Ascending aorta (tissue), 2 donors: Measurements from ENCODE around the gene EIF2B2. TPM values are rescaled to one million over a fixed set of nuclear protein-coding genes. Genes with fewer than 3 reads are reported as not detected.

Experiments
- DNase-seq, 2 donors: peaks; one replicate each; pipeline ENCODE4 v3.0.0-alpha.2; 2019; ENCODE audit warnings: low spot score in 2 of 2
- H3K27ac ChIP-seq, 2 donors: fragments of 200-600 bp; sonication (generic); one replicate each; pipeline ENCODE4 v1.5.1; 2016 to 2017; ENCODE audit warnings: mild to moderate bottlenecking in 1 of 2
- H3K27me3 ChIP-seq: fragments of 200-600 bp; sonication (generic); one replicate; pipeline ENCODE4 v1.5.1; 2017
- H3K36me3 ChIP-seq, 2 donors: fragments of 200-600 bp; sonication (generic); one replicate each; pipeline ENCODE4 v1.5.1; 2016
- H3K4me1 ChIP-seq, 2 donors: fragments of 200-600 bp; sonication (generic); one replicate each; pipeline ENCODE4 v1.5.1; 2016 to 2017; ENCODE audit warnings: mild to moderate bottlenecking in 1 of 2
- H3K4me3 ChIP-seq, 2 donors: fragments of 200-600 bp; sonication (generic); one replicate each; pipeline ENCODE4 v1.5.1; 2016 to 2017; ENCODE audit warnings: mild to moderate bottlenecking in 1 of 2
- H3K9me3 ChIP-seq, 2 donors: fragments of 200-600 bp; sonication (generic); one replicate each; pipeline ENCODE4 v1.5.1; 2016
- intact Hi-C: fragments of 100-400 bp; cut with DNase I; formaldehyde crosslinking; loops from one replicate; pipeline ENCODE4 v1.15.1; 2023
- total RNA-seq: library from RNA; depleted of rRNA; stranded (reverse); fragments of >200 nt; gene quantifications from one replicate; pipeline ENCODE4 v1.1.0, GENCODE V29; 2016
- TF ChIP-seq, protein P1 (sequence below), 3 experiments: fragments of 200-600 bp in 2 of 3; fragments of 450-650 bp in 1 of 3; sonication (generic) in 2 of 3; IDR thresholded peaks; one replicate each; pipeline ENCODE4 v1.5.1; 2016 to 2019; ENCODE audit warnings: antibody characterized with exemption in 3 of 3, mild to moderate bottlenecking in 1 of 3, moderate library complexity in 1 of 3

Gene EIF2B2
- total RNA-seq, 1 donor from 2014 or later, result 27.1 TPM

DNA sequence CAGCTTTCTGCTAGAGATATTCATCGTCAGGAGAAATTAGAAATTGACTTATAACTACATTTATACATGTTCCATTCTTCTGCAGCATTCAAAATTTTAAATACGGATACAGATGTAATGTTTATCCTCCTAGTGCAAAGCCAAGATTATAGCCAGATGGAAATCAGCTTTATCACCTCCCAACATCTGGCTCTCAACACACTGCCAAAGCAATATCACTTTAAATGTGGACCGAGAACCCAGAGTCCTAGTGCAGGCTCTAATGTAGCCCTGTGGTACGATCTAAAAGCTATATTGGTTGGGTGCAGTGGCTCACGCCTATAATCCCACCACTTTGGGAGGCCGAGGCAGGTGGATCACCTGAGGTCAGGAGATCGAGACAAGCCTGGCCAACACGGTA lies 42.0 kb downstream of the EIF2B2 start:
- intact Hi-C loops, result no loop called here
- no peak overlapping the region for H3K4me3 ChIP-seq
- TF ChIP-seq, protein P1, sequence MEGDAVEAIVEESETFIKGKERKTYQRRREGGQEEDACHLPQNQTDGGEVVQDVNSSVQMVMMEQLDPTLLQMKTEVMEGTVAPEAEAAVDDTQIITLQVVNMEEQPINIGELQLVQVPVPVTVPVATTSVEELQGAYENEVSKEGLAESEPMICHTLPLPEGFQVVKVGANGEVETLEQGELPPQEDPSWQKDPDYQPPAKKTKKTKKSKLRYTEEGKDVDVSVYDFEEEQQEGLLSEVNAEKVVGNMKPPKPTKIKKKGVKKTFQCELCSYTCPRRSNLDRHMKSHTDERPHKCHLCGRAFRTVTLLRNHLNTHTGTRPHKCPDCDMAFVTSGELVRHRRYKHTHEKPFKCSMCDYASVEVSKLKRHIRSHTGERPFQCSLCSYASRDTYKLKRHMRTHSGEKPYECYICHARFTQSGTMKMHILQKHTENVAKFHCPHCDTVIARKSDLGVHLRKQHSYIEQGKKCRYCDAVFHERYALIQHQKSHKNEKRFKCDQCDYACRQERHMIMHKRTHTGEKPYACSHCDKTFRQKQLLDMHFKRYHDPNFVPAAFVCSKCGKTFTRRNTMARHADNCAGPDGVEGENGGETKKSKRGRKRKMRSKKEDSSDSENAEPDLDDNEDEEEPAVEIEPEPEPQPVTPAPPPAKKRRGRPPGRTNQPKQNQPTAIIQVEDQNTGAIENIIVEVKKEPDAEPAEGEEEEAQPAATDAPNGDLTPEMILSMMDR (IDR thresholded peaks at IDR 0.05), result no peak
- DNase-seq, result no peak
- H3K27me3 ChIP-seq, result no peaks in the 10 kb centered on the region
- no peak overlapping the region for H3K27ac ChIP-seq
- H3K9me3 ChIP-seq, result no peaks in the 10 kb centered on the region
- peaks cover 3 to 19% of the 10 kb centered on the region in 2 donors for H3K36me3 ChIP-seq
- peaks cover 3 to 19% of the 10 kb centered on the region in 2 donors for H3K4me1 ChIP-seq

DNA sequence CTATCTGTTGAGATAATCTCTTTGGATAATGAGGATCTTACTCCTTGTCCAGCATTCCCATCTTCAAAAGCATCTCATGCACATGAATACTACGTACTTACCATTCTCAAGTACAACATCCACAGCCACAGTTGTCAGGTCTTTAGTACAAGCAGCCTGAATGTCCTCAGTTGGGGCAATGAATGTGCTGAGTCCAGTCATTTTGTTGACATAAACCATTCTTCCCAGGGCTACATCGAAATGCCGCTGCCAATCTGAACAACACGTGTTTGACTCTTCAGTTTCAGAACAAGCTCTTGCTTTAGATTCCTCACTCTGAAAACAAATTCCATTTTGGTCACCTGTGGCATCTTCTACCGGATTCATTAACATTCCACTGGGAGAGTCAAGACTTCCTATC lies 43.6 kb downstream of the EIF2B2 start:
- Histone ChIP-seq H3K9me3 (no peaks in the 10 kb centered on the region), H3K4me3 (no peak overlapping the region), H3K27ac (no peak overlapping the region), H3K36me3 (peaks cover 0 to 16% of the 10 kb centered on the region in 2 donors), H3K4me1 (peaks cover 3 to 29% of the 10 kb centered on the region in 2 donors), H3K27me3 (no peaks in the 10 kb centered on the region)
- DNase-seq, result no peak
- intact Hi-C loops, result no loop called here
- TF ChIP-seq, protein P1 (IDR thresholded peaks at IDR 0.05), result no peak

DNA sequence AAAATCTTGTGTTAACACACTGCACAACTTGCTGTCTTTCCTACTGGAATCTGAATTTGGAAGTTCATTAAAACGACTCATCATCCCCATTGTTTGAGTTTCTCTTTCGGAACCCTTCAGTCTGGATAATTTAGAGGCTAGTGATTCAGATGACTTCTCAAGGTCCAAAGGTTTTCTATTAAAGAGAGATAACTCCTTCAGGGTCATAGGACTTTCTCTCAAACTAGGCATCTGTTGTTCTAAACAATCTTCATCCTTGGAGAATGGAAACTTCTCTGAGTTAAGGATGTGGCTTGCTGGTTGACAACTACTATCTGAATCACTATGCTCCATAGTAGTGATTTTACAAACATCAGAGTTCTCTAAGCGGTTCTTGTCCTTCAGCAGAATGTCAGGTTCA lies 44.2 kb downstream of the EIF2B2 start:
- intact Hi-C loops, result no loop called here
- DNase-seq, result no peak
- Histone ChIP-seq H3K4me3 (no peak overlapping the region), H3K9me3 (no peaks in the 10 kb centered on the region), H3K36me3 (peaks cover 0 to 10% of the 10 kb centered on the region in 2 donors), H3K27me3 (no peaks in the 10 kb centered on the region), H3K27ac (no peak overlapping the region), H3K4me1 (peaks cover 3 to 29% of the 10 kb centered on the region in 2 donors)
- TF ChIP-seq, protein P1 (IDR thresholded peaks at IDR 0.05), result no peak

DNA sequence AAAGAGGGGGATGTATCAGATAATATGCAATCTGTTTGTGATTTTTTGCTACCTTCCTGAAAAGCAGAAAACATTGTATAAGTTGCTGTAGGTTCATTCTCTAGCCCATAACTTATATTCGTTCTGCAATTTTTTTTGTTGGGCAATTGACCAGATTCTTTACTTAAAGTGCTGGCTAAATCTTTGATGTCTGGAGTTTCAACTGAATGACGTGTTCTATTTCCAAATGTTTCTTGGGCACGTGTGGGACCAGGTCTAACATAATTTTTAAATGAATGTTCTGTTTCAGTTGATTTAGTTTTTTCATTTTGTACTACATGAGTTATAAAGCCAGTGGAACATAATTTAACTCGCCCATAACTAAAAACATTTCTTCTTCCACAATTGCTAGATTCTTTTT lies 44.8 kb downstream of the EIF2B2 start:
- H3K4me1 ChIP-seq, result peaks cover 3 to 29% of the 10 kb centered on the region in 2 donors
- TF ChIP-seq, protein P1 (IDR thresholded peaks at IDR 0.05), result no peak
- intact Hi-C loops, result no loop called here
- H3K27ac ChIP-seq, result no peak overlapping the region
- H3K27me3 ChIP-seq, result no peaks in the 10 kb centered on the region
- H3K36me3 ChIP-seq, result peaks cover 0 to 6% of the 10 kb centered on the region in 2 donors
- no peaks in the 10 kb centered on the region for H3K9me3 ChIP-seq
- H3K4me3 ChIP-seq, result no peak overlapping the region
- DNase-seq, result no peak

DNA sequence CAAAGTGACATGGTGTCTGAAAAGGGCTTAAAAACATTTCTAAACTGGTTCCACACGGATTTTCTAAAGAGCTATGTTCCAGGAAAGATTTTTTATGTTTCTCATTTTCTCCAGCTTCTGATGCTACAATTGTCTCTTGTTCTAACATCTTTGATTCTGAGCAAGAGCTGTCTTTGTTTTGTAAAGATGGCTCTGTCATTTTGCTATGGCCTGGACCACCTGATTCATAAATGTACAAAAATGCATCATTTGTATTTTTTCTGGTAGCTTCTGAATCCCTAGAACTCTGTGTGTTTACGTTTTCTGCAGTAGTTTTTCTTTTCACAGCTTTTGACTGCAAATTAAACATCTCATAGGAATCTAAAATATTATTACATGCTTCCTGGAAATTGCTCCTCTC lies 45.4 kb downstream of the EIF2B2 start:
- Histone ChIP-seq H3K27me3 (no peaks in the 10 kb centered on the region), H3K4me3 (no peak overlapping the region), H3K27ac (no peak overlapping the region), H3K4me1 (peaks cover 3 to 29% of the 10 kb centered on the region in 2 donors), H3K36me3 (peaks cover 0 to 6% of the 10 kb centered on the region in 2 donors), H3K9me3 (no peaks in the 10 kb centered on the region)
- intact Hi-C loops, result no loop called here
- DNase-seq, result no peak
- TF ChIP-seq, protein P1 (IDR thresholded peaks at IDR 0.05), result no peak

DNA sequence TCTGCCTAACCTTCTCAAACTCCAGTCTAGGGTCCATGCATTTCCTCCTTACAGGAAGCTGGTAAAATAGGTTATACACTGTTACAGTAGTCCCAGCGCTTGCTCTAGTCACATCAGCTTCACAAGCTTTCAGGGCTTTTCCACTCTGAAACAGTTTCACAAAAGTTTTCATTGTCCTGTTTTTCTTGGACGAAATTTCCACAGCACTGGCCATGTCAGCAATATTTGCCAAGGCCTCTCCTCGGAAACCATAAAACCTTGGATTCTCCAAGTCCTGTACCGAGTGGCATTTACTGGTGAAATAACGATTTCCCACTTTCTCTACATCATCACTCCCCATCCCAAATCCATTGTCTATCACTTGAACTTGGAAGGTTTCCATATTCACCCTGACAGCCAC lies 46.4 kb downstream of the EIF2B2 start:
- H3K27ac ChIP-seq, result peak overlapping the region; percentile 58 to 75
- peaks cover 0 to 4% of the 10 kb centered on the region in 2 donors for H3K36me3 ChIP-seq
- DNase-seq, result no peak
- H3K4me3 ChIP-seq, result peak overlapping the region in 1 of 2 donors; percentile 32
- TF ChIP-seq, protein P1 (IDR thresholded peaks at IDR 0.05), result no peak
- intact Hi-C loops, result no loop called here
- no peaks in the 10 kb centered on the region for H3K9me3 ChIP-seq
- H3K27me3 ChIP-seq, result no peaks in the 10 kb centered on the region
- H3K4me1 ChIP-seq, result peaks cover 3 to 29% of the 10 kb centered on the region in 2 donors
